Endothelial cell of hepatic sinusoid (primary cell): ENCODE data around the gene ATG13.
"Not testable (repeated sequence)": the region's sequence is repeated elsewhere in the genome, so short reads cannot be mapped to it uniquely, and the experiment has no call there.

Experiments used
- in situ Hi-C: cut with HindIII; loops from 2 replicates; pipeline ENCODE4 v1.10.0; 2017; ENCODE audit warnings: low sequenced_read_pairs

Gene ATG13

GRCh38 chr11:46694607-46695006 is 77.3 kb downstream of the ATG13 start:
- in situ Hi-C loops = no loop called here

- in situ Hi-C loops = no loop called here
Observed at GRCh38 chr11:46695345-46696211, 78.2 kb downstream of the ATG13 start.

GRCh38 chr11:46696212-46696558 is 78.8 kb downstream of the ATG13 start:
- in situ Hi-C loops = no loop called here

- in situ Hi-C loops = no loop called here
Observed at GRCh38 chr11:46697303-46697702, 80.0 kb downstream of the ATG13 start.

GRCh38 chr11:46697723-46698122 is 80.4 kb downstream of the ATG13 start:
- in situ Hi-C loops = no loop called here

- in situ Hi-C loops = no loop called here
Observed at GRCh38 chr11:46698597-46698996, 81.2 kb downstream of the ATG13 start.

GRCh38 chr11:46700241-46701077 is 83.1 kb downstream of the ATG13 start, which contains the start of the genes ARHGAP1 and ZNF408:
Gene ARHGAP1 (minus strand): TSS chr11:46700619. CDS start chr11:46696107, 4,512 bp downstream.
Gene ZNF408 (plus strand): TSS chr11:46701031. CDS start chr11:46701048, 17 bp downstream.
- in situ Hi-C loops = no loop called here

- in situ Hi-C loops = no loop called here
Observed at GRCh38 chr11:46701078-46701654, 83.8 kb downstream of the ATG13 start.

GRCh38 chr11:46705070-46705688 is 87.8 kb downstream of the ATG13 start:
- in situ Hi-C loops = no loop called here

- in situ Hi-C loops = no loop called here
Observed at GRCh38 chr11:46706886-46707285, 89.5 kb downstream of the ATG13 start.

- in situ Hi-C loops = not testable (repeated sequence)
Observed at GRCh38 chr11:46709351-46709750, 92.0 kb downstream of the ATG13 start.

GRCh38 chr11:46710821-46711269 is 93.5 kb downstream of the ATG13 start:
- in situ Hi-C loops = no loop called here

GRCh38 chr11:46711303-46711702 is 94.0 kb downstream of the ATG13 start:
- in situ Hi-C loops = no loop called here

- in situ Hi-C loops = no loop called here
Observed at GRCh38 chr11:46712874-46713576, 95.7 kb downstream of the ATG13 start.

- in situ Hi-C loops = not testable (repeated sequence)
Observed at GRCh38 chr11:46717825-46718154, 100.4 kb downstream of the ATG13 start.

GRCh38 chr11:46718155-46719019 is 101.0 kb downstream of the ATG13 start:
- in situ Hi-C loops = no loop called here

- in situ Hi-C loops = no loop called here
Observed at GRCh38 chr11:46719048-46719542, 101.7 kb downstream of the ATG13 start, which contains the start of gene F2. Gene F2 (plus strand): TSS chr11:46719213. CDS start chr11:46719236, 23 bp downstream.

GRCh38 chr11:46719543-46720218 is 102.3 kb downstream of the ATG13 start:
- in situ Hi-C loops = no loop called here

GRCh38 chr11:46721286-46721685 is 103.9 kb downstream of the ATG13 start:
- in situ Hi-C loops = no loop called here
